GM19351 (cell line): ENCODE measurements around the gene RBM23.

Source experiments
- ATAC-seq: cut with Tn5 transposase; IDR thresholded peaks from one replicate; pipeline ENCODE4 v1.9.1; 2021; ENCODE audit warnings: mild to moderate bottlenecking, moderate library complexity; ENCODE audit not compliant: unreplicated experiment

The RBM23 gene

DNA sequence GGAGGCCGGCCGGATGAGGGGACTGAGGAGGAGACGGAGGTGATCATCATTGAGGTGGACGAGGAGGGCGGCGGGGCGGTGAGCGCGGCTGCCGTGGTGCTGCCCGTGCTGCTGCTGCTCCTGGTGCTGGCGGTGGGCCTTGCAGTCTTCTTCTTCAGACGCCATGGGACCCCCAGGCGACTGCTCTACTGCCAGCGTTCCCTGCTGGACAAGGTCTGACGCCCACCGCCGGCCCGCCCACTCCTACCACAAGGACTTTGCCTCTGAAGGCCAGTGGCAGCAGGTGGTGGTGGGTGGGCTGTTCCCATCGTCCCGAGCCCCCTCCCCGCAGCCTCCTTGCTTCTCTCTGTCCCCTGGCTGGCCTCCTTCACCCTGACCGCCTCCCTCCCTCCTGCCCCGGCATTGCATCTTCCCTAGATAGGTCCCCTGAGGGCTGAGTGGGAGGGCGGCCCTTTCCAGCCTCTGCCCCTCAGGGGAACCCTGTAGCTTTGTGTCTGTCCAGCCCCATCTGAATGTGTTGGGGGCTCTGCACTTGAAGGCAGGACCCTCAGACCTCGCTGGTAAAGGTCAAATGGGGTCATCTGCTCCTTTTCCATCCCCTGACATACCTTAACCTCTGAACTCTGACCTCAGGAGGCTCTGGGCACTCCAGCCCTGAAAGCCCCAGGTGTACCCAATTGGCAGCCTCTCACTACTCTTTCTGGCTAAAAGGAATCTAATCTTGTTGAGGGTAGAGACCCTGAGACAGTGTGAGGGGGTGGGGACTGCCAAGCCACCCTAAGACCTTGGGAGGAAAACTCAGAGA is 72.9 kb downstream of the RBM23 start:
- ATAC-seq, result no peak

DNA sequence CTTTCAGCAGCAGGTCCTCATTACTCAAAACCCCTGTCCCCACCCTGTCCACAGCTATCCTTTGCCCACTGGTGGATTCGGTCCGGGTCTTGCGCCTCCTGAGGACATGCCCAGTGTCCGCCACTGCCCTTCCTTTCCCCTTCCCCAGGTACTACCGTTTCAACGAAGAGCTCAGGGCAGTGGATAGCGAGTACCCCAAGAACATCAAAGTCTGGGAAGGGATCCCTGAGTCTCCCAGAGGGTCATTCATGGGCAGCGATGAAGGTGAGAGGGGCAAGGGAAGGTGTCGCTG is 73.9 kb downstream of the RBM23 start:
- ATAC-seq, result no peak

DNA sequence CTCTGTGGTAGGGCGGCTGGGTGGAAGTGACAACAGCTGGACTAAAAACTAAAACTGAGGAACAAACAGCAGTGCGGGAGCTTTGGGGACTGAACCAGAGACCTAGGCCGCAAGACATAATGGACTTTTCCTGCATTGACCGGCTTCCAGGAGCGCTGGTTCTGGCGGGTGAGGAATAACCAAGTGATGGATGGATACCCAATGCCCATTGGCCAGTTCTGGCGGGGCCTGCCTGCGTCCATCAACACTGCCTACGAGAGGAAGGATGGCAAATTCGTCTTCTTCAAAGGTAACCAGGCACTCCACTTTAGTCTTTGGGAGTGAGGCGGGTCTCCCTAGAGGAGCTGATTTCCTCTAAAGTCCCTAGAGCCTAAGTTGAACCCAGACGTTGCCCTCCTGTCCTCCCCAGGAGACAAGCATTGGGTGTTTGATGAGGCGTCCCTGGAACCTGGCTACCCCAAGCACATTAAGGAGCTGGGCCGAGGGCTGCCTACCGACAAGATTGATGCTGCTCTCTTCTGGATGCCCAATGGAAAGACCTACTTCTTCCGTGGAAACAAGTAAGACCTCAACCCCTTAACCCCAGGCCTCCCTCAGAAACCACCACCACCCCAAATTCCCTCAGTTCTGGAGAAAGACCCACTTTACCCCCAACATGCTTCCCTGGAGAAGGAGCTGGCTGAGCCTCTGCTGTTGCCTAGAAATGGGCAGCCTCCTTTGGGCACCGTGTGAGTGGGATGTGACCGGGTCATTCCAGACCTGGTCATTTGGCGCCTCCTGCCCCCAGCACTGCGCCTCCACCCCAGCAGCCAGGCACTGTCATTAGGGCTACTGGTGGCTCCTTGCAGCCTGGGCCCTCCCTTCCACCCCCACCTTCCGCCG is 74.5 kb downstream of the RBM23 start:
- no peak for ATAC-seq
